Spleen (tissue), 11 donors: ENCODE results near the gene RIBC2. TPM values are rescaled to one million over a fixed set of nuclear protein-coding genes. Genes with fewer than 3 reads are reported as not detected.
A peak's percentile ranks its signal among the peaks of the same experiment; 100 is the strongest.

Experiments used
- DNase-seq: peaks from one replicate; pipeline ENCODE4 v3.0.0-alpha.2; 2020
- H3K27ac ChIP-seq, 8 donors: fragments of 200-600 bp; sonication (generic) in 7 of 8; 1 replicate in 4 of 8; 2 replicates in 4 of 8; pipeline versions ENCODE4 v1.5.0 to v1.8.0; 2016 to 2021; ENCODE audit warnings: inconsistent platforms in 4 of 8, mild to moderate bottlenecking in 4 of 8, moderate library complexity in 1 of 8
- H3K27me3 ChIP-seq, 7 donors: fragments of 200-600 bp; sonication (generic) in 6 of 7; replicated peaks in 1 of 7; 1 replicate in 4 of 7; 2 replicates in 3 of 7; pipeline versions ENCODE4 v1.5.0 to v1.8.0; 2016 to 2021; ENCODE audit warnings: inconsistent platforms in 3 of 7, mild to moderate bottlenecking in 1 of 7
- H3K36me3 ChIP-seq, 6 donors: fragments of 200-600 bp; sonication (generic) in 5 of 6; 1 replicate in 4 of 6; 2 replicates in 2 of 6; pipeline versions ENCODE4 v1.5.0 to v1.8.0; 2016 to 2021; ENCODE audit warnings: inconsistent platforms in 2 of 6
- H3K4me1 ChIP-seq, 6 donors: fragments of 200-600 bp; sonication (generic) in 5 of 6; 1 replicate in 3 of 6; 2 replicates in 3 of 6; pipeline versions ENCODE4 v1.5.0 to v1.8.0; 2016 to 2021; ENCODE audit warnings: inconsistent platforms in 3 of 6
- H3K4me3 ChIP-seq, 8 donors: fragments of 200-600 bp; sonication (generic) in 7 of 8; 1 replicate in 4 of 8; 2 replicates in 4 of 8; pipeline versions ENCODE4 v1.5.0 to v1.8.0; 2016 to 2021; ENCODE audit warnings: inconsistent platforms in 4 of 8, mild to moderate bottlenecking in 4 of 8, moderate library complexity in 2 of 8
- H3K9me3 ChIP-seq, 8 donors: fragments of 200-600 bp; sonication (generic) in 7 of 8; 1 replicate in 4 of 8; 2 replicates in 4 of 8; pipeline versions ENCODE4 v1.5.0 to v1.8.0; 2016 to 2021; ENCODE audit warnings: inconsistent platforms in 4 of 8
- CTCF ChIP-seq, 11 experiments: fragments of 200-600 bp in 7 of 11; fragments of 450-650 bp in 4 of 11; sonication (generic) in 4 of 11; IDR thresholded peaks in 8 of 11; conservative IDR thresholded peaks in 3 of 11; 1 replicate in 7 of 11; 2 replicates in 4 of 11; pipeline versions ENCODE4 v1.4.0 to v1.8.0; 2016 to 2021; ENCODE audit warnings: antibody characterized with exemption in 11 of 11, inconsistent platforms in 4 of 11, mild to moderate bottlenecking in 1 of 11
- POLR2A ChIP-seq, 3 donors: fragments of 450-650 bp; IDR thresholded peaks; one replicate each; pipeline ENCODE4 v1.5.1; 2017; ENCODE audit warnings: antibody characterized with exemption in 3 of 3, mild to moderate bottlenecking in 1 of 3
- POLR2AphosphoS5 ChIP-seq, 3 donors: sonication (generic); formaldehyde crosslinking; IDR thresholded peaks; one replicate each; pipeline ENCODE4 v1.5.1; 2017; ENCODE audit warnings: antibody characterized with exemption in 3 of 3
- WGBS, 5 donors: extraction: QIAGEN DNeasy Blood & Tissue Kit in 3 of 5; methylation state at CpG; one replicate each; pipeline versions ENCODE4 v1.1.5 to v1.1.7; 2013 to 2018; 5-methylcytosine and 5-hydroxymethylcytosine counted together
- intact Hi-C: fragments of 100-400 bp; cut with DNase I; formaldehyde crosslinking; loops from one replicate; pipeline ENCODE4 v1.15.0; 2023; ENCODE audit warnings: low total_unique reads
- polyA plus RNA-seq, 3 donors: library from polyadenylated mRNA; stranded (reverse); fragments of 200-250 nt; gene quantifications; one replicate each; pipeline ENCODE4 v1.2.1, GENCODE V29; 2013
- total RNA-seq, 7 donors: library from RNA; depleted of rRNA in 3 of 7; stranded (reverse); fragments of >200 nt in 3 of 7; fragmentation: NEBNext Ultra II Directional in 4 of 7; extraction: Animal tissue kit (Norgen Biotek cat#: 25700) in 4 of 7; gene quantifications; one replicate each; pipeline versions ENCODE4 v1.1.0 to v1.2.1, GENCODE V29; 2016 to 2021
- donor health status: healthy with polysubstance abuse.
- donor health status: DM: no; HTN: no; CAD: no; lungs with moderate emphysema.
- donor health status: DM: no; HTN: no; CAD: no.
- donor health status: Bipolar disorder and iron deficiency.
- donor health status: healthy.
- donor health status: DM: no; HTN: no; CAD: no.
- donor health status: DM: yes; HTN: yes; CAD: no.

RIBC2 gene
- total and polyA plus RNA-seq, 10 donors, result 0.27 to 0.83 (median 0.37) TPM; not detected in 4

- Histone ChIP-seq H3K9me3 (no peaks in the 10 kb centered on the region), H3K4me1 (peaks cover 0 to under 1% (median 0%) of the 10 kb centered on the region in 6 donors), H3K27me3 (peaks cover 0 to 9% (median 0%) of the 10 kb centered on the region in 7 donors), H3K27ac (no peak overlapping the region), H3K4me3 (peak overlapping the region in 1 of 8 donors; percentile 22), H3K36me3 (no peaks in the 10 kb centered on the region)
- intact Hi-C loops, result loop anchor here (10.0 kb wide), 1 partner anchor 114 kb away; no protein-coding TSS in a partner anchor
- DNase-seq, result no peak
- 22 to 32% (median 29%) methylated on average over 10 of the region's 10 CpGs for WGBS, 5 donors
- no peak for TF ChIP-seq POLR2A (IDR thresholded peaks at IDR 0.05)
- peak in 9 of 11 experiments; percentile 7 to 58 (median 32) for TF ChIP-seq CTCF (IDR thresholded peaks at IDR 0.05 in 8 of 11, conservative IDR thresholded peaks at IDR 0.05 in 3 of 11)
- no peak for TF ChIP-seq POLR2AphosphoS5 (IDR thresholded peaks at IDR 0.05)
These were observed 27.6 kb downstream of the RIBC2 start for GRCh38 chr22:45441138-45441537.

GRCh38 chr22:45442116-45442515, 28.6 kb downstream of the RIBC2 start:
- Histone ChIP-seq H3K36me3 (no peaks in the 10 kb centered on the region), H3K27ac (no peak overlapping the region), H3K4me1 (no peaks in the 10 kb centered on the region), H3K27me3 (peaks cover 0 to 9% (median 0%) of the 10 kb centered on the region in 7 donors), H3K9me3 (no peaks in the 10 kb centered on the region), H3K4me3 (no peak overlapping the region)
- 78 to 90% (median 86%) methylated on average over 5 of the region's 5 CpGs for WGBS, 5 donors
- DNase-seq, result no peak
- no peak for TF ChIP-seq POLR2AphosphoS5 (IDR thresholded peaks at IDR 0.05)
- TF ChIP-seq CTCF (IDR thresholded peaks at IDR 0.05 in 8 of 11, conservative IDR thresholded peaks at IDR 0.05 in 3 of 11), result no peak
- TF ChIP-seq POLR2A (IDR thresholded peaks at IDR 0.05), result no peak
- intact Hi-C loops, result loop anchor here (10.0 kb wide), 1 partner anchor 113 kb away; no protein-coding TSS in a partner anchor

- intact Hi-C loops, result loop anchor here (10.0 kb wide), 1 partner anchor 111 kb away; no protein-coding TSS in a partner anchor
- DNase-seq, result no peak
- H3K27me3 ChIP-seq, result peaks cover 0 to 9% (median 0%) of the 10 kb centered on the region in 7 donors
These were observed 30.7 kb downstream of the RIBC2 start for GRCh38 chr22:45444168-45444567.

More at GRCh38 chr22:45444168-45444567, 30.7 kb downstream of the RIBC2 start:
- no peaks in the 10 kb centered on the region for H3K36me3 ChIP-seq
- H3K27ac ChIP-seq, result no peak overlapping the region
- no peaks in the 10 kb centered on the region for H3K9me3 ChIP-seq
- no peaks in the 10 kb centered on the region for H3K4me1 ChIP-seq
- TF ChIP-seq POLR2AphosphoS5 (IDR thresholded peaks at IDR 0.05), result no peak
- no peak for TF ChIP-seq POLR2A (IDR thresholded peaks at IDR 0.05)
- no peak for TF ChIP-seq CTCF (IDR thresholded peaks at IDR 0.05 in 8 of 11, conservative IDR thresholded peaks at IDR 0.05 in 3 of 11)
- 87 to 97% (median 92%) methylated on average over 3 of the region's 3 CpGs for WGBS, 5 donors
- H3K4me3 ChIP-seq, result no peak overlapping the region
